Measurements from ENCODE around the gene YWHAQ.
"Not testable (repeated sequence)": the region's sequence is repeated elsewhere in the genome, so short reads cannot be mapped to it uniquely, and the experiment has no call there.

The YWHAQ gene

DNA sequence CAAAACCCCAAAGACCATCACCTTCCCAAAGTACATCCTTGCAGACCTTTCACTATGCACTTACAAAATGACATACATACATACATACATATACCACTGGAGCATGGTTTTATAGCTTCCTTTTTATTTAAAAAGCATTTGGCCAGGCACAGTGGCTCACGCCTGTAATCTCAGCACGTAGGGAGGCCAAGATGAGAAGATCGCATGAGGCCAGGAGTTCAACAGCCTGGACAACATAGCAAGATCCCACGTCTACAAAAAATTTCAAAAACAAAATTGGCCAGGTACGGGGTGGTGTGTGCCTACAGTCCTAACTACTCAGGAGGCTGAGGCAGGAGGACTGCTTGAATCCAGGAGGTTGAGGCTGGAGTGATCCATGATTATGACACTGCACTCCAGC lies 45.3 kb downstream of the YWHAQ start:
- in situ Hi-C loops (cut with MboI; ENCODE audit: low sequenced_read_pairs), result no loop called here
- Histone ChIP-seq H3K4me1 (no peaks in the 10 kb centered on the region), H3K36me3 (replicated peaks) (peaks cover 51% of the 10 kb centered on the region)

DNA sequence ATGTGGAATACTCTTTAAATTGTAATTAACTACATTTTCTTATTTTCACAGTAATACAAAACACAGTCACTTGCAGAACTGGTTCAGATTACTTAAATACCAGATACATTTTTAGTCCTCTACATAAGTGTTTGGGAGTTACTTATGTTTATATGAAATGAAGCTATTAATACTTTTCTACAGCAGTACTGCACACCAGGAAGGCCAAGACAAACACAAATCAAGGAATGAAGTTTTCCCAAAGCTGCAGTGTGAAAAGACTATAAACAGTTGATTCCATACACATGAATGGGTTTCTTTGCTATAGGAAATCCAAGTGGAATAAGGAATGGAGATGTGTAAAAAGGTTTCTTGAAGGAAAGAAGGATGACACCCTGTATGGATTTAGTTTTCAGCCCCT lies 45.9 kb downstream of the YWHAQ start:
- H3K27me3 ChIP-seq (ENCODE audit: low read depth); H3K4me1 ChIP-seq; H3K9me3 ChIP-seq; DNase-seq (ENCODE audit: low spot score in 2 of 2); in situ Hi-C loops (cut with MboI; ENCODE audit: low sequenced_read_pairs); H3K4me3 ChIP-seq: not testable (repeated sequence)
- H3K36me3 ChIP-seq (replicated peaks), result peaks cover 48% of the 10 kb centered on the region

More for the DNA sequence above, 45.3 kb downstream of the YWHAQ start:
- H3K27me3 ChIP-seq (ENCODE audit: low read depth), result no peaks in the 10 kb centered on the region
- DNase-seq (ENCODE audit: low spot score in 2 of 2), result no peak
- no peak overlapping the region for H3K4me3 ChIP-seq
- no peaks in the 10 kb centered on the region for H3K9me3 ChIP-seq

DNA sequence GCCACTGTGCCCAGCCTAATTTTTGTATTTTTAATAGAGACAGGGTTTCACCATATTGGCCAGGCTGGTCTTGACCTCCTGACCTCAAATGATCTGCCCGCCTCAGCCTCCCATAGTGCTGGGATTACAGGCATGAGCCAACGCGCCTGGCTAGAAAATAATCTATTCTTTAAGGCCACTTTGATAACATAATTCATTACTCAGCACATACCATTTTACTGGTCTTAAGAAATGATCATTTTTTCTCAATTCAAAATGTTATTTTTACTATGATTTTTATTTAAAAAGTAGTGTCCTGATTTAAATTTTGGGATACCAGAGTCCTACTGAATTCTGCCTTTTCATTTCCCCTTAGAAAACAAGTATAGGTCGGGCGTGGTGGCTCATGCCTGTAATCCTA lies 48.2 kb downstream of the YWHAQ start:
- Histone ChIP-seq H3K9me3 (no peaks in the 10 kb centered on the region), H3K36me3 (replicated peaks) (peaks cover 34% of the 10 kb centered on the region)
- in situ Hi-C loops (cut with MboI; ENCODE audit: low sequenced_read_pairs), result no loop called here

DNA sequence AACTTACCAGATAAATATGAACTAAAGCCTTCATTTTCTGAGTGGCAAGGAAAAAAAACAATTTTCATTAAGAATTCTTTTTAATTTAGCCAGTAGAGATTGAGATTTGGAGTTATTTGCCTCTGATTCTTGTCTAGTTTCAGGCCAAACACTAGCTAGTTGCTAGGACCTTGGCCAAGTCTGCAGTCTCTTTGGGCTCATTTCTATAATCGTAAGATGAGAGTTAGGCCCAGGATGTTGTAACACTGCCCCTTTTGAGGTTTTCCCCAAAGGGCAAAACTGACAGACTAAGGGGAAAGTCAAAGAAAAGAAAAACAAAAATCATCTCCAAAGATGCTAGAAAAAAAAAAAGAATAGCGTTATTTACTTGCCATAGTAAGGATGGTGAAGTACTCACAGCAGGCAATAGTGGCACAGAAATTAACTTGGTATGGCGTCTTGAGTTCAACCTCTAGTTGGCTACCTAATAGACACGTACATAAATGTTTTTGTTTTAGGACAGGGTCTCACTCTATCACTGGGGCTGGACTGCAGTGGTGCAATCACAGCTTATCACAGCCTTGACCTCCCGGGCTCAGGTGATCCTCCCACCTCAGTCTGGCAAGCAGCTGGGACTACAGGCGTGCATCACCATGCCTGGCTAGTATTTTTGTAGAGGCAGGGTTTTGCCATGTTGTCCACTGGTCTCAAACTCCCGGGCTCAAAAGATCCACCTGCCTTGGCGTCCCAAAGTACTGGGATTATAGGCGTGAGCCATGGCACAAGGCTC lies 52.1 kb downstream of the YWHAQ start:
- Histone ChIP-seq H3K9me3 (no peaks in the 10 kb centered on the region), H3K4me1 (no peaks in the 10 kb centered on the region), H3K27me3 (ENCODE audit: low read depth) (no peaks in the 10 kb centered on the region), H3K4me3 (no peak overlapping the region), H3K36me3 (replicated peaks) (peaks cover 4% of the 10 kb centered on the region)
- no peak for DNase-seq (ENCODE audit: low spot score in 2 of 2)
- in situ Hi-C loops (cut with MboI; ENCODE audit: low sequenced_read_pairs), result no loop called here

More for the DNA sequence above, 48.2 kb downstream of the YWHAQ start:
- no peaks in the 10 kb centered on the region for H3K4me1 ChIP-seq
- H3K4me3 ChIP-seq, result no peak overlapping the region
- DNase-seq (ENCODE audit: low spot score in 2 of 2), result no peak
- H3K27me3 ChIP-seq (ENCODE audit: low read depth), result no peaks in the 10 kb centered on the region

DNA sequence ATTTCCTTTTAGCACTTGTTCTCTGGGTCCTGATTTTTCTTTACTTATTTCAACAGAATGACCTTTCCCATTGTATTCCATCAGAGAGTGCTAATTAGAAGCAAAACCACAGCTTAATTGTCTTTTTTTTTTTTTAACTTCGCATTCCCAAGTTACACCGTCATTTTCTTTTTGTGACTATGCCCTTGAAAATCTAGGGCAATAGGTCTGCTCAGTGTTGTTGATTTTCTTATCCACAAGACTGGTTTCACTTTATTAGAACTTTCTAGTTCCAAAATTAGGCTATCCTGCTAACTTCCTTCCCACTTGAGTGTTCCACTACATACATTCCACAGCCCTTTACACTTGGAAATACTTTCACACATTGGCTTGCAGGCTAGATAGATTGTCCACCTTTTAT lies 56.5 kb downstream of the YWHAQ start:
- DNase-seq (ENCODE audit: low spot score in 2 of 2), result no peak
- H3K9me3 ChIP-seq, result no peaks in the 10 kb centered on the region
- H3K4me3 ChIP-seq, result no peak overlapping the region
- no peaks in the 10 kb centered on the region for H3K27me3 ChIP-seq (ENCODE audit: low read depth)
- H3K4me1 ChIP-seq, result no peaks in the 10 kb centered on the region
- in situ Hi-C loops (cut with MboI; ENCODE audit: low sequenced_read_pairs), result no loop called here
- no peaks in the 10 kb centered on the region for H3K36me3 ChIP-seq (replicated peaks)

DNA sequence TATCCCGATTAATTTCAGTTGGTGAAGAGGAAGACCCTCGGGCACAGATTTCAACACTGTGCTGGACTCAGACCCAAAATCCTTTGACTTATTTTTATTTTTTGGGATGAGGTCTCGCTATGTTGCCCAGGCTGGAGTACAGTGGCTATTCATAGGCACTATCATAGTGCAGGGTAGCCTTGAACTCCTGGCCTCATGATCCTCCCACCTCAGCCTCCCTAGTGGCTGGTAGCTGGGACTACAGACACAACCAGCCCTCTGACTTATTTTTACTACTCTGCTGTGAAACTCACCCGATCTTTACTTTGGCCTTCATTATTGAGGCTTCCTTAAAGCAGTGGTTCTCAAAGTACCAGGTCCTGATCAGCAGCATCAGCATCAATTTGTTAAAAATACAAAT lies 57.0 kb downstream of the YWHAQ start:
- H3K36me3 ChIP-seq (replicated peaks), result no peaks in the 10 kb centered on the region
- in situ Hi-C loops (cut with MboI; ENCODE audit: low sequenced_read_pairs), result no loop called here
- DNase-seq (ENCODE audit: low spot score in 2 of 2), result no peak
- no peaks in the 10 kb centered on the region for H3K27me3 ChIP-seq (ENCODE audit: low read depth)
- H3K4me1 ChIP-seq, result no peaks in the 10 kb centered on the region
- H3K9me3 ChIP-seq, result no peaks in the 10 kb centered on the region
- H3K4me3 ChIP-seq, result no peak overlapping the region

DNA sequence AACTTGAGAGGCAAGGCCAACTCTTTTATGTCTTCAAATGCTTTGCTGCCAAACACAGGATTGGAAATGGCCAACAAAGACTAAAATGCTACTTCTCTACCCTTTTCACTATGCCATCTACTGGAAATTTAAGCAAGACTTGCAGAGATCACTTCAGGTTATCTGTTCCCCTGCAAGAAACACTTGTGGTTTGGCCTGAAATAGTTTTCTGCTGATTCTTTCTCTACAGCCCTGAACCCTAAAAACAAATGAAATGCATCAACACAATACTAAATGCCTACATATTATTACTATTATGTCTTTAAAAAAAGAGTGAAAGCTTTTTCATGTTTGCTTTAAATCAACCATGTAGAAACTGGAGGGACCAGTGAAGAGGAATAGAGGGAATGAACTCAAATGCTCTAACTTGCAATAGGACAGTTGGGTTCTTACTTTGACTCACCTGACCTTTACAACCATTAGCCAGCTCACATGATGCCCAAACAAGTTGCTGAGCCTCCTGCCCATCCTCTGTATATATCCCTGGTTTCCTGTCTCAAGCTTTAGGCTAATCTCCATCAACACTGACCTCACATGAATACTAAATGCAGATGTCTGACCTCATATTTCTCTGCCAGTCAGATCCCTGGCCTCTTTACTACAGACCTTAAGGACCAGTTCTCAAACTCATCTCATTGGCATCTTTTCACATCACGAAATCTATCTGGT lies 57.6 kb downstream of the YWHAQ start:
- in situ Hi-C loops (cut with MboI; ENCODE audit: low sequenced_read_pairs), result no loop called here
- no peak overlapping the region for H3K4me3 ChIP-seq
- H3K27me3 ChIP-seq (ENCODE audit: low read depth), result no peaks in the 10 kb centered on the region
- H3K4me1 ChIP-seq, result no peaks in the 10 kb centered on the region
- DNase-seq (ENCODE audit: low spot score in 2 of 2), result no peak
- H3K9me3 ChIP-seq, result no peaks in the 10 kb centered on the region
- no peaks in the 10 kb centered on the region for H3K36me3 ChIP-seq (replicated peaks)

DNA sequence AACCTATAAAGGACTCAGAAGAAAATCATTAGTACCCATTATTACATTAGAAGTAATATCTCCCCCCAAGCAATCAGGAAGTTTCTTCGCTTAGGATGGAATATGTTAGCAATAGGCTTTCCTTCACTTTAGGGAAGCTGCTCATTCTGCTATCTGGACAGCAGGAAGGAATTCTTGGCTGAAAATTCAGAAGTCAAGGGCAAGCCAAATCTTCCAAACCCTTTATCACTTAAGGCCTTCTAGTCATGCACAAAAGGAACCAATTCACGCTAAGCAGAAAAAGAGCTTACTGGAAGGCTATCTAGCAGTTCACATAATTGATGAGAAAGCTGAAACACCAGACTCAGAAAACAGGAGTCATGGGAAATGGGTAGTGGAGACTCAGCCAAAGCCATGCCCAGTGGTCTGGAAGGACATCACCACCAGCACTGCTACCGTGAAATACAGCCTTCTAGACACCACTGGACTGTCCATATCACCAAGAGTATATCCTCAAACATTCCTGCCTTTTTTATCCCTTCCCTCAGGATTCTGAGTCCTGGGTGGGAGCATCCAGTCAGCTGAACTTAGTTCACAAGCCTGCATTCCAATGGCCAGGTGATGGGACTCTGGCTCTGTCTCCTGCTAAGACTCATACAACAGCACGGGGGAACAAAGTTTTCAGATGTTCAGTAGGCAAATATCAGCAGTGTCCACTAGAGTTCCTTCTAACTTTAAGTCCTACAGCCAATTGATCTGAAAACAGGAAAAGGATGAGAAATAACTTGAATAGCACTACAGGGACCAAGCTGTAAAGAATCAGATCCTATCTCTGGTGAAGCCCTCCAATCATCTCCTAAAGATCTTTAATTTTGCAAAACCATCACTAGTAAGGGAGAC lies 60.4 kb downstream of the YWHAQ start:
- H3K36me3 ChIP-seq (replicated peaks), result no peaks in the 10 kb centered on the region
- in situ Hi-C loops (cut with MboI; ENCODE audit: low sequenced_read_pairs), result no loop called here
- no peak overlapping the region for H3K4me3 ChIP-seq
- DNase-seq (ENCODE audit: low spot score in 2 of 2), result no peak
- H3K4me1 ChIP-seq, result no peaks in the 10 kb centered on the region
- no peaks in the 10 kb centered on the region for H3K9me3 ChIP-seq
- H3K27me3 ChIP-seq (ENCODE audit: low read depth), result no peaks in the 10 kb centered on the region

DNA sequence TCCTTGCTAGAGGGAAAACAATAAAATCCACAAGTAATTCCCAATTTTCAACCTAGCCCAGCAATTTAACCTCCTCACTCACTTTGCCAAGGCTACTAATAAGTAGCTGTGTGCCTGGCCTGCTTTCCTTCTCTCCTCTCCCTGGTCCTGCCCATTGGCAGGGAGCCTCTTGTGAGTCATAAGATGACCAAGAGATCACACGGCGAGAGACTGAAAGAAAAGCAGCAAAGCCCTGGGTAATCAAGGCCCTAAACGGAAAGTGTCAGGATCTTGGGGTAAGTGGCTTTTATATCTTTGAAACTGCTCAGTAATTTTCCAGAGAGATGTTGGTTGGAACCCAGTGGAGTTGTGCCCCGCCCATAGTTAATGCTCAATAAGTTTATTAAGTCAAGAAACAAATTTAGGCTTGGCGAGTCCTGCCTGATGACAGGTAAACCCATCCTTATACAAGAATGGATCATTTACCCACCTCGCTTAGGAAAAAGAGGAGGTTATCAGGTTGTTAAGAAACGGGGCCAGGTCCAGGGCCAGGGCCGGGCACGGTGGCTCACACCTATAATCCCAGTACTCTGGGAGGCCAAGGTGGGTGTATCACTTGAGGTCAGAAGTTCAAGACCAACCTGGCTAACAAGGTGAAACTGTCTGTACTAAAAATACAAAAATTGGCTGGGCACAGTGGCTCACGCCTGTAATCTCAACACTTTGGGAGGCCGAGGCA lies 65.2 kb downstream of the YWHAQ start:
- no peaks in the 10 kb centered on the region for H3K4me1 ChIP-seq
- no peak overlapping the region for H3K4me3 ChIP-seq
- no peak for DNase-seq (ENCODE audit: low spot score in 2 of 2)
- in situ Hi-C loops (cut with MboI; ENCODE audit: low sequenced_read_pairs), result no loop called here
- no peaks in the 10 kb centered on the region for H3K36me3 ChIP-seq (replicated peaks)
- H3K27me3 ChIP-seq (ENCODE audit: low read depth), result no peaks in the 10 kb centered on the region
- no peaks in the 10 kb centered on the region for H3K9me3 ChIP-seq

DNA sequence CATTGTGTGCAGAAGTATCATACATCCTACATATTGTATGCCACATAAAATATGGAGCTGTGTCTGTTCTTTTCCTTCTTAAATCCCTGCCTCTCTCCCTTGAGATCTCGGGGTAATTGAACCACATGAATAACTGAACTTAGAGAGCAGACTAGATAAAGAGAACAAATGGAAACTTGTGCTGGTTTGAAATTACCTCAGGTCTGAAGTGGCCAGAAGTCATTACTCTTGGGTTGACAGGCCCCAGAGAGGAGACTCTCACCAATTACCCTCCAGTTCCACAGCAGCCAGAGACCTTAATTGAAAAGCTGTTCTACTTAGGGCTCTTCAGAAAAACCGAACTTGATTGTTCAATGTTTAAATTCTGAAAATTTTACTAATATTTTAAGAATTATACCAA lies 70.2 kb downstream of the YWHAQ start:
- Histone ChIP-seq H3K4me1 (no peaks in the 10 kb centered on the region; the same call in 1 of the 2 replicates), H3K9me3 (no peaks in the 10 kb centered on the region), H3K36me3 (replicated peaks) (no peaks in the 10 kb centered on the region), H3K27me3 (ENCODE audit: low read depth) (no peaks in the 10 kb centered on the region), H3K4me3 (no peak overlapping the region)
- in situ Hi-C loops (cut with MboI; ENCODE audit: low sequenced_read_pairs), result no loop called here
- DNase-seq (ENCODE audit: low spot score in 2 of 2), result no peak

DNA sequence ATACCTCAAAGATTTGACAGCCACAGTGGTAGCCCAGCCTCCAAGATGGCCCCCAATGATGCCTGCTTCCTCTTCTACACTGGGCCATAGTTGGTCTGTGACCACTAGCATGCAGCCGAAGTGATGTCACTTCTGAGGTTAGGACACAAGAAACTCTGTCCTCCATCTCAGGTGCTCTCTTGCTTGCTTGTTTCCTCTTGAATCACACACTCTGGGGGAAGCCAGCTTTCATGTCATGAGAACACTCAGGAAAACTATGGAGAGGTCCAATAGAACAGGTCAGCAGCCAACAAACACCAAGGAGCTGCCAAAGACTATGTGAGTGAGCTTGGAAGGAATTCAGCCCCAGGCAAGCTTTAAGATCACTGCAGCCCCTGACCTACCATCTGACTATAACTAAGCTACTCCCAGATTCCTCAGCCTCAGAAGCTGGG lies 71.8 kb downstream of the YWHAQ start:
- H3K9me3 ChIP-seq, result no peaks in the 10 kb centered on the region
- no peak overlapping the region for H3K4me3 ChIP-seq
- no peaks in the 10 kb centered on the region for H3K27me3 ChIP-seq (ENCODE audit: low read depth)
- DNase-seq (ENCODE audit: low spot score in 2 of 2), result no peak
- no peaks in the 10 kb centered on the region; the same call in 1 of the 2 replicates for H3K36me3 ChIP-seq (replicated peaks)
- in situ Hi-C loops (cut with MboI; ENCODE audit: low sequenced_read_pairs), result no loop called here
- H3K4me1 ChIP-seq, result peaks cover 5% of the 10 kb centered on the region

DNA sequence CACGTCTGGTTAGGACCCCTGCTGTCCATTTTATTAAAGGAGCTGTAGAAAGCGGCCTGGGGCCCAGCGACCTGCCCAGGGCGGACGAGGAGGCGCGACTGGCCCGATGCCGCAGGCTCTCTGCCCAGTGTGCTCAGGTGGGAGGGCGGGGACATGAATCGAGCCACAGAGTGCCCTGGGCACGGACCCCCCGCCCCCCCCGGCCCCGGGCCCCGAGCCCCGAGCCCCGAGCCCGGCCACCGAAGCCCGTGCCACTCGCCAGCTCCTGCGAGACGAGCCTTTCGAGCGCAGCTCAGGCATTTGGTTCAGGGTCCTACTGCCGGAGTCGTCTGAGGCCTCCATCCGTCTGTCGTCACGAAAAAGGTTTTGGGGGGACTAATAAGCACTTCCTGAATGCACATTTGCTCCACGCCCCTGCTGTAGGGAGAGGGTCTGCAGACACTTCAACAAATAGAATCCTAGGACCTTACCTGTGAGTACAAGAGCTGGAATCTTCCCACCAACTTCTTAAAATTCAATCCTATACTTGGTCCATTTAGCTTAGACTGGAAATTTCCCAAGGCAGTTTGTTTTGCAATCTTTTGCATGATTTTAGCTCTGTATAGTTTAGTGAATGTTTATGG lies 74.6 kb downstream of the YWHAQ start:
- Histone ChIP-seq H3K36me3 (replicated peaks) (no peaks in the 10 kb centered on the region; the same call in 1 of the 2 replicates), H3K9me3 (no peaks in the 10 kb centered on the region), H3K4me3 (peak overlapping the region; percentile 91), H3K27me3 (ENCODE audit: low read depth) (no peaks in the 10 kb centered on the region), H3K4me1 (peaks cover 22% of the 10 kb centered on the region)
- no peak for DNase-seq (ENCODE audit: low spot score in 2 of 2)
- in situ Hi-C loops (cut with MboI; ENCODE audit: low sequenced_read_pairs), result no loop called here

Data from HAP-1 (cell line).